Nephron (organoid): ENCODE data around the gene ARL10.

Experiments used
- H3K27ac Mint-ChIP-seq, 3 experiments: 2 replicates each; pipeline ENCODE4 v1.8.0; 2020; ENCODE audit warnings: mixed read lengths in 3 of 3, mild to moderate bottlenecking in 2 of 3, moderate library complexity in 1 of 3
- H3K27me3 Mint-ChIP-seq: 2 replicates; pipeline ENCODE4 v1.8.0; 2021; ENCODE audit warnings: low read depth, mild to moderate bottlenecking, moderate library complexity, mixed read lengths
- H3K36me3 Mint-ChIP-seq: 2 replicates; pipeline ENCODE4 v1.8.0; 2020; ENCODE audit warnings: low read depth, mixed read lengths
- H3K4me1 Mint-ChIP-seq: 2 replicates; pipeline ENCODE4 v1.8.0; 2020; ENCODE audit warnings: mixed read lengths
- H3K4me3 Mint-ChIP-seq, 3 experiments: 2 replicates each; pipeline ENCODE4 v1.8.0; 2020; ENCODE audit warnings: mild to moderate bottlenecking in 3 of 3, mixed read lengths in 3 of 3, moderate library complexity in 2 of 3
- H3K9me3 Mint-ChIP-seq: 2 replicates; pipeline ENCODE4 v1.8.0; 2020; ENCODE audit warnings: mixed read lengths
- TF ChIP-seq, protein P1 (sequence below), 3 experiments: fragments of 200-600 bp; sonication (generic); IDR thresholded peaks; one replicate each; pipeline ENCODE4 v1.5.0; 2021; ENCODE audit warnings: antibody characterized with exemption in 3 of 3; ENCODE audit not compliant: unreplicated experiment in 3 of 3

ARL10 gene

DNA sequence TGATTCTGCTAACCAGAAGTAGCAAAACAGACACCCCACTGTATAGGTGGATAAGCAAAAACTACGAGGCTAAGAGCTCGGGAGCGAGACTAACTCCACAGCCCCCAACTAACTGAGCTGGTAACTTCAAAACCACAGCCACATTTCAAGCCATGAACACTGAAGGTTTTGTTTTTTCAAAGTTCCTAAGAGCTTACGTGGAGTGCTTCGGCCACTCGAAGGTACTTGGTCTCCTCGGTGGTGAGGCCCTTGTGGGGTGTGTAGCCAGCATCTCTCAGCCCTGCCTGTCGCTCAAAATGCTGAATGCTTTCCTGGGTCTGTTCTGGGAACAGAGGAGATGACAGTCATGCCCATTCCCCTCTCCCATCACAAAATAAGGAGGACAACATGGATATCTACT, 14.9 kb upstream of the ARL10 start:
- no peaks in the 10 kb centered on the region for H3K27me3 Mint-ChIP-seq
- no peaks in the 10 kb centered on the region for H3K9me3 Mint-ChIP-seq
- H3K36me3 Mint-ChIP-seq = peaks cover 87% of the 10 kb centered on the region
- H3K27ac Mint-ChIP-seq = no peak overlapping the region
- TF ChIP-seq, protein P1, sequence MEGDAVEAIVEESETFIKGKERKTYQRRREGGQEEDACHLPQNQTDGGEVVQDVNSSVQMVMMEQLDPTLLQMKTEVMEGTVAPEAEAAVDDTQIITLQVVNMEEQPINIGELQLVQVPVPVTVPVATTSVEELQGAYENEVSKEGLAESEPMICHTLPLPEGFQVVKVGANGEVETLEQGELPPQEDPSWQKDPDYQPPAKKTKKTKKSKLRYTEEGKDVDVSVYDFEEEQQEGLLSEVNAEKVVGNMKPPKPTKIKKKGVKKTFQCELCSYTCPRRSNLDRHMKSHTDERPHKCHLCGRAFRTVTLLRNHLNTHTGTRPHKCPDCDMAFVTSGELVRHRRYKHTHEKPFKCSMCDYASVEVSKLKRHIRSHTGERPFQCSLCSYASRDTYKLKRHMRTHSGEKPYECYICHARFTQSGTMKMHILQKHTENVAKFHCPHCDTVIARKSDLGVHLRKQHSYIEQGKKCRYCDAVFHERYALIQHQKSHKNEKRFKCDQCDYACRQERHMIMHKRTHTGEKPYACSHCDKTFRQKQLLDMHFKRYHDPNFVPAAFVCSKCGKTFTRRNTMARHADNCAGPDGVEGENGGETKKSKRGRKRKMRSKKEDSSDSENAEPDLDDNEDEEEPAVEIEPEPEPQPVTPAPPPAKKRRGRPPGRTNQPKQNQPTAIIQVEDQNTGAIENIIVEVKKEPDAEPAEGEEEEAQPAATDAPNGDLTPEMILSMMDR (IDR thresholded peaks at IDR 0.05; ENCODE audit: unreplicated experiment in 3 of 3) = no peak
- H3K4me1 Mint-ChIP-seq = peaks cover 13% of the 10 kb centered on the region
- H3K4me3 Mint-ChIP-seq = no peak overlapping the region

DNA sequence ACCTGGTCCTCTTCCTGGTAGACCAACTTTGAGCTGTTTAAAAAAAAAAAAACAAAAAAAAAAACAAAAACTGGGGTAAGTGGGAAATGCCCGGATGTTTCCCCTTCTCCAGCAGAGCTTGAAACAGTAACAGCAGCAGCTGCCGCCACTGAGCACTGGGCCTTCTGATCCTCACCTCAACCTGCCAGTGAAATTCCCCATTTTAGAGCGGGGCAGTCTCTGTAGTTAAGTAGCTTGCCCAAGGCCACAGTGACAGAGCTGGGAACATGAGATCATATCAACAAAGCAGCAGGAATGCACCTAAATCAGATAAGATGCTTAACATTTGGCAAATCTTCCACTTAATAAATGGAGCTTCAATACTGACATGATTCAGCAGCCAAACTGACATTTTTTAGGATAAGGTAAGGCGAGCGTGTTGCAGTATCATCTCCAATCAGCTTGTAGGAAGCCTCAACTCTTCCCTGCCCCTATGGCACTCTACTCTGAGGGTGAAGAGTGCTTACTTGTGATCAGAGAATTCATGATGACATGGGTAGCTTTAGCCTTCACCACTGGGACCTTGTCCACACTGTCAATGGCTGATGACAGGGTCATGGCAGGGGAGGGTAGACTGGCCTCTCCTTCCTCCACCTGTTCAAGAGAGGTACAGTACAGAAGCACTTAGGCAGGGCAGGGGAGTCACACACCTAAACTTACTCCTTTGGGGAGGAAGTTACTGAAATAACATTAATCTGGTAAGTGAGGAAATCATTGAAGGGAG, 13.0 kb upstream of the ARL10 start:
- no peak overlapping the region for H3K27ac Mint-ChIP-seq
- TF ChIP-seq, protein P1 (IDR thresholded peaks at IDR 0.05; ENCODE audit: unreplicated experiment in 3 of 3) = no peak
- H3K4me1 Mint-ChIP-seq = peaks cover 14% of the 10 kb centered on the region
- peaks cover 80% of the 10 kb centered on the region for H3K36me3 Mint-ChIP-seq
- H3K4me3 Mint-ChIP-seq = no peak overlapping the region
- H3K27me3 Mint-ChIP-seq = no peaks in the 10 kb centered on the region
- no peaks in the 10 kb centered on the region for H3K9me3 Mint-ChIP-seq

DNA sequence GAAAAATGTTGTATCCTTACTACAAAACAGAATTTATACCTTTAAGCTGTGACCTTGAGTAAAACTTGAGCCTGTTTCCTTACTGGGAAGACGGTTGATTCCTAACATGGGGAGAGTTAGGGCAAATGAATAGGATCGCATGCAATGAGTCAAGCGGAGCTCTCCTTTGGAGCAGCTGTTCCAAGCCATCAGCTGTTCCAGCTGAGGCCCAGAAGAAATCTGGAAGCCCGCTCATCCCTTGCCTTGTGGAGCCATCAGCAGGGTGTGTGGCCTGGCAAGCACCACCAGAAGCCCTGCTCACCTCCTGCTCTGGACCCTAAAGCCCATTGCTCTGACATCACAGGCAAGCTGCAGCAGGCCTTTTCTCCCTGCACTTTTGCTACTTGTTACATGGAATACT, 11.8 kb upstream of the ARL10 start:
- Mint-ChIP-seq H3K27me3 (no peaks in the 10 kb centered on the region), H3K4me1 (peaks cover 17% of the 10 kb centered on the region), H3K27ac (no peak overlapping the region), H3K4me3 (no peak overlapping the region), H3K36me3 (peaks cover 78% of the 10 kb centered on the region), H3K9me3 (no peaks in the 10 kb centered on the region)
- TF ChIP-seq, protein P1 (IDR thresholded peaks at IDR 0.05; ENCODE audit: unreplicated experiment in 3 of 3) = no peak

DNA sequence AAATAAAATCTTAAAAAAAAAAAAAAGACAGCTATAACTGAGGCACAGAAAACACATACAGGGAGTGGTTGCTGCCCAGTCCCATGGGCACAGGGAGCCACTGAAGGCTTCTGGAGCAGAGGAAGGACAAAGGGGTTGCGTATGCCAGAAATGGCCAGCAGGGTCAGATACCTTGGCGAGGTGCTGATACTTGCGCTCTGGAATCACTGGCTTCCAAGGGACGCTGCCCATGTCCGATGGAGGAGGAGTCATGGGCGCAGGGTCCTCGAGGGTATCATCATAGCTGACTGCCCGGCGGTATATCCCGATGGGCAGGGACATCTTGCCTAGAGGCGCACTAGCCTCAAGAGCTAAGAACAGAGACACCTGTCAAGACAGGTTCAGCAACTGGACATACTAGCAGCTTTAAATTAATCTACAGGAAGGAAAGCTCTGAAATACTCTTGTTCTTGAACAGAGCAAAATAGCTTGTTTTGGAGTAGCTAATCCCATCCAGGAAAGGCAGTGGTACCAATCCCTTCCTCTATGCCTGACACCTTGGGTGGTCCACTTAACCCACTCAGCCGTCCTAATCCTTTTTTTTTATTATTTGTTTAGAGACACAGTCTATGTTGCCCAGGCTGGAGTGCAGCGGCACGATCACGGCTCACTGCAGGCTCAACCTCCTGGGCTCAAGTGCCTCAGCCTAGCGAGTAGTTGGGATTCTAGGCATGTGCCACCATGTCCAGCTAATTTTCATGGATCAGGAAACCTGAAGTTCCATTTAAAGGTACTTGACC, 9.7 kb upstream of the ARL10 start:
- no peaks in the 10 kb centered on the region for H3K27me3 Mint-ChIP-seq
- TF ChIP-seq, protein P1 (IDR thresholded peaks at IDR 0.05; ENCODE audit: unreplicated experiment in 3 of 3) = no peak
- H3K9me3 Mint-ChIP-seq = no peaks in the 10 kb centered on the region
- peaks cover 58% of the 10 kb centered on the region for H3K36me3 Mint-ChIP-seq
- peaks cover 24% of the 10 kb centered on the region for H3K4me1 Mint-ChIP-seq
- H3K27ac Mint-ChIP-seq = no peak overlapping the region
- H3K4me3 Mint-ChIP-seq = no peak overlapping the region

DNA sequence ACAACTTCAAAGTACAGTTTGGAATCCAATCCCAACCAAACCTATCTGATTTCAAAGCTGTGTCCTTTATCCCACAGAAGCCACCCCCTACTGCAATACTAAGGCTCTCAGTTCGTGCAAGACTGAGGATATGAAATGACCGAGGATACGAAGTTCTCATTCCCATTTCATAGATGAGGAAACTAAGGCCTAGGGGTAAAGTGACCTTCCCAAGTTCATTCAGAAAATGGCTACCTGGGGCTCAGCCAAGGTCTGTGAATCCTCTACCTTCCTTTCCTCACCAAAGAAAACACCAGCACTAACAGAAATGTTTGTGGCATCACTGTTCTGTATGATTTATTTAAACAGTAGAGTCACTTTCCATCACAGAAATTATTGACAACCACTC, 9.1 kb upstream of the ARL10 start:
- Mint-ChIP-seq H3K4me1 (peaks cover 24% of the 10 kb centered on the region), H3K27ac (no peak overlapping the region), H3K4me3 (no peak overlapping the region), H3K27me3 (no peaks in the 10 kb centered on the region), H3K9me3 (no peaks in the 10 kb centered on the region), H3K36me3 (peaks cover 54% of the 10 kb centered on the region)
- TF ChIP-seq, protein P1 (IDR thresholded peaks at IDR 0.05; ENCODE audit: unreplicated experiment in 3 of 3) = no peak
